ENCODE data around the gene PYGB. TPM values are rescaled to one million over a fixed set of nuclear protein-coding genes. Genes with fewer than 3 reads are reported as not detected.
A peak's percentile ranks its signal among the peaks of the same experiment; 100 is the strongest.

PYGB gene
- total RNA-seq, 4 donors from 2014 or later = 71.6 to 119 (median 78.6) TPM

GRCh38 chr20:25219365-25219764, 28.5 kb upstream of the PYGB start:
- 95 to 96% methylated on average over 7 of the region's 7 CpGs for WGBS, 2 donors
- Histone ChIP-seq H3K36me3 (peaks cover 0 to 93% (median 5%) of the 10 kb centered on the region in 3 donors), H3K9me3 (no peaks in the 10 kb centered on the region), H3K27ac (peak overlapping the region in 1 of 4 donors; percentile 84), H3K4me1 (peaks cover 0 to 41% (median 0%) of the 10 kb centered on the region in 4 donors), H3K4me3 (no peak overlapping the region), H3K27me3 (no peaks in the 10 kb centered on the region)
- DNase-seq (ENCODE audit: low spot score in 2 of 2) = no peak
- TF ChIP-seq EP300 (IDR thresholded peaks at IDR 0.05) (no peak), POLR2A (IDR thresholded peaks at IDR 0.05) (no peak)
- TF ChIP-seq, protein P1, sequence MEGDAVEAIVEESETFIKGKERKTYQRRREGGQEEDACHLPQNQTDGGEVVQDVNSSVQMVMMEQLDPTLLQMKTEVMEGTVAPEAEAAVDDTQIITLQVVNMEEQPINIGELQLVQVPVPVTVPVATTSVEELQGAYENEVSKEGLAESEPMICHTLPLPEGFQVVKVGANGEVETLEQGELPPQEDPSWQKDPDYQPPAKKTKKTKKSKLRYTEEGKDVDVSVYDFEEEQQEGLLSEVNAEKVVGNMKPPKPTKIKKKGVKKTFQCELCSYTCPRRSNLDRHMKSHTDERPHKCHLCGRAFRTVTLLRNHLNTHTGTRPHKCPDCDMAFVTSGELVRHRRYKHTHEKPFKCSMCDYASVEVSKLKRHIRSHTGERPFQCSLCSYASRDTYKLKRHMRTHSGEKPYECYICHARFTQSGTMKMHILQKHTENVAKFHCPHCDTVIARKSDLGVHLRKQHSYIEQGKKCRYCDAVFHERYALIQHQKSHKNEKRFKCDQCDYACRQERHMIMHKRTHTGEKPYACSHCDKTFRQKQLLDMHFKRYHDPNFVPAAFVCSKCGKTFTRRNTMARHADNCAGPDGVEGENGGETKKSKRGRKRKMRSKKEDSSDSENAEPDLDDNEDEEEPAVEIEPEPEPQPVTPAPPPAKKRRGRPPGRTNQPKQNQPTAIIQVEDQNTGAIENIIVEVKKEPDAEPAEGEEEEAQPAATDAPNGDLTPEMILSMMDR (IDR thresholded peaks at IDR 0.05) = no peak

GRCh38 chr20:25220021-25220730, 27.7 kb upstream of the PYGB start:
- 59 to 78% methylated on average over 9 to 16 of the region's 16 CpGs for WGBS, 2 donors
- H3K4me1 ChIP-seq = peaks cover 0 to 41% (median 0%) of the 10 kb centered on the region in 4 donors
- peak overlapping the region in 2 of 4 donors; percentile 36 to 84 for H3K27ac ChIP-seq
- H3K27me3 ChIP-seq = no peaks in the 10 kb centered on the region
- H3K4me3 ChIP-seq = no peak overlapping the region
- H3K36me3 ChIP-seq = peaks cover 0 to 93% (median 5%) of the 10 kb centered on the region in 3 donors
- TF ChIP-seq POLR2A (IDR thresholded peaks at IDR 0.05) (no peak), EP300 (IDR thresholded peaks at IDR 0.05) (peak in 1 of 2 donors; percentile 54)
- TF ChIP-seq, protein P1 (IDR thresholded peaks at IDR 0.05) = no peak
- peak in 1 of 2 donors; percentile 67 for DNase-seq (ENCODE audit: low spot score in 2 of 2)
- H3K9me3 ChIP-seq = no peaks in the 10 kb centered on the region

DNA sequence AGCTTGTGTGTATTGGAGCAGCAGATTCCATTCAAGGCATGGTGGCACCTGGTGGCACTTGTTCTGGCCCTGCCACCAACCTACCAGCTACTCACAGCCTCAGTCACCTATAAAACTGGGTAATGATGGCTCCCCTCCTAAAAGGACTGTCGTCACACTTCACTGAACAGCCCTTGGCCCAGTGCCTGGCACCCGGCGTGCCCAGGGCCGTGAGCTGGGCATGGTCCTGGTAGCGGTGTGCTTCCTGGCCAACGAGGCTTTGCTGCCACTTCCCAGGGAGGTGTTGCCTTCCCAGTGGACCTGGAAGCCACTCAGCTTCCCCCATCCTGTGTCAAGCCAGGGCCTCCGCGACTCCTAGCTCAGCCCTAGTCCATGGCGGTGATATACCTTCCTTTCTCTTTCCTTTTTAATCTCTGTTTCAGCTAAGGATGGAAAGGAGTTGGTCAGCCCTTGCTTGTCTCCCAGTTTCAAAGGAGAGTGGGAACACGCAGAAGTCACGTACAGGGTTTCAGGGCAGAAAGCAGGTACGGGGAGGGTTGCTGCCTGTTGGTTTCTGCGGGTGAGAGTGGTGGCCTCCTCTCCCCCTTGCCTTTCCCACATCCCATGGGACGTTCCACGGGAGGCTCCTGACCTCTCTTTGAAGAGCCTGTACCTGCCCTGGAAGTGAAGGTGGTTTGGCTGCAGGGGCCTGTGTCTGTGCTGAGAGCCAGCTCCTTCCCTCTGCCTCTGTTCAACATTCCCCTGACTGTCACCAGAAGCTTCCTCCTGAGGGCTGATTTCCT, 26.9 kb upstream of the PYGB start:
- Histone ChIP-seq H3K27ac (peak overlapping the region in 2 of 4 donors; percentile 36 to 84), H3K36me3 (peaks cover 0 to 93% (median 5%) of the 10 kb centered on the region in 3 donors)
- WGBS, 2 donors = 85 to 87% methylated on average over 10 to 14 of the region's 15 CpGs

DNA sequence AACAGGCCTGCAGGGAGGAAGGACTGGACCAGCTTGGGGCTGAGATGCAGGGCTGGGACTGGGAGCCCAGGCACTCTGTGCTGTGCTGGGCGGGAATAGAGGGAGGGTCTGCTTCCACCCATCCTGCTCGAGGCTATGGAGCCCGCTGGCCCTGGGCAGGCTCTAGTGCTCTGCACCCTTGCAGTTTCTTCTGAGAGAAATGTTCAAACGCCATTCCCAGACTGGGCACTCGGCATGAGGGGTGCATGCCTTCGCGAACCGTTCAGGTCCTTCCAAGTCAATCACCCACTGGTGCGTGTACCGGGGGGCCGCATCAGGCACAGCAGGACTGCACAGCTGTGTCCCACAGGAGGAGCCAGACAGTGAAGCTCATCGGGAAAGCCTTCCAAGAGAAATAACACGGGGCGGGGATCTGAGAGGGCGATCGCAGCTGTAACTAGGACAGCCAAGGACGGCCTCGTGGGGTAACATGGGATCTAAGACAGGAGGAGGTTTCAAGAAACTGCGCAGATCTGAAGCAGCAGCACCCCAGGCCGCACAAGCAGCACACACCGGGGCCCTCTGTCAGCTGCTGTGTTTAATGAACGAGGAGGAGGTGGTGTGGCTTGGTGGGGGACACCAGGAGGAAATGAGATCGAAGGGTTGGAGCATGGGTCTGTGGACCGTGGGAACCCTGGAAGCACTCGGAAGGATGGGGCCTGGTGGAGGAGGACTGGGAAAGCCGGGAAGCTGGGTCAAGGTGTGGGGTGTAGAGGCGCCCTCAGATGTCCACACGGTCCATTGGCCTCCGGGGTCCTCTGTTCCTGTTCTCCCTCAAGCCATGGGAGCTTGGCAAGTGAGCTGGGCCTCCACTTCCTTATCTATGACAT, 26.1 kb upstream of the PYGB start:
- peak; percentile 62 to 74 for DNase-seq (ENCODE audit: low spot score in 2 of 2)
- WGBS, 2 donors = 68 to 75% methylated on average over 26 to 29 of the region's 29 CpGs
- Histone ChIP-seq H3K27me3 (no peaks in the 10 kb centered on the region), H3K9me3 (no peaks in the 10 kb centered on the region), H3K4me1 (peaks cover 0 to 47% (median 3%) of the 10 kb centered on the region in 4 donors), H3K4me3 (no peak overlapping the region), H3K27ac (peak overlapping the region; percentile 2 to 84 (median 56)), H3K36me3 (peaks cover 0 to 93% (median 5%) of the 10 kb centered on the region in 3 donors)
- TF ChIP-seq POLR2A (IDR thresholded peaks at IDR 0.05) (no peak), EP300 (IDR thresholded peaks at IDR 0.05) (peak in 1 of 2 donors; percentile 47)
- TF ChIP-seq, protein P1 (IDR thresholded peaks at IDR 0.05) = no peak

More for the DNA sequence above, 26.9 kb upstream of the PYGB start:
- Histone ChIP-seq H3K9me3 (no peaks in the 10 kb centered on the region), H3K27me3 (no peaks in the 10 kb centered on the region), H3K4me3 (no peak overlapping the region), H3K4me1 (peaks cover 0 to 41% (median 0%) of the 10 kb centered on the region in 4 donors)
- TF ChIP-seq, protein P1 (IDR thresholded peaks at IDR 0.05) = no peak
- TF ChIP-seq POLR2A (IDR thresholded peaks at IDR 0.05) (no peak), EP300 (IDR thresholded peaks at IDR 0.05) (no peak)
- no peak for DNase-seq (ENCODE audit: low spot score in 2 of 2)

All from tibial nerve (tissue), 4 donors.